8988T (cell line): ENCODE results near the gene AKT3.
"Not testable (repeated sequence)": the region's sequence is repeated elsewhere in the genome, so short reads cannot be mapped to it uniquely, and the experiment has no call there.

Experiments
- DNase-seq: peaks from one replicate; pipeline ENCODE4 v3.0.0; 2011

Gene AKT3

GRCh38 chr1:243850202-243850451, at the start of gene AKT3:
Gene AKT3, minus strand, starts transcription at chr1:243850243. Its CDS starts 7,073 bp downstream, at chr1:243843170.
- peak; percentile 51 for DNase-seq

- DNase-seq, result no peak
These were observed 48.2 kb upstream of the AKT3 start for GRCh38 chr1:243898278-243898677.

GRCh38 chr1:243896313-243896712, 46.3 kb upstream of the AKT3 start:
- no peak for DNase-seq

GRCh38 chr1:243892456-243892855, 42.4 kb upstream of the AKT3 start:
- DNase-seq, result no peak

GRCh38 chr1:243890576-243890975, 40.5 kb upstream of the AKT3 start:
- DNase-seq, result no peak

GRCh38 chr1:243885806-243886205, 35.8 kb upstream of the AKT3 start:
- no peak for DNase-seq

- DNase-seq, result no peak
These were observed 34.6 kb upstream of the AKT3 start for GRCh38 chr1:243884603-243885002.

- no peak for DNase-seq
These were observed 33.5 kb upstream of the AKT3 start for GRCh38 chr1:243883551-243883950.

- no peak for DNase-seq
These were observed 32.2 kb upstream of the AKT3 start for GRCh38 chr1:243882276-243882675.

GRCh38 chr1:243877058-243877457, 27.0 kb upstream of the AKT3 start:
- not testable (repeated sequence) for DNase-seq

- no peak for DNase-seq
These were observed 5.7 kb upstream of the AKT3 start for GRCh38 chr1:243855616-243856318.

GRCh38 chr1:243851765-243852164, 1.7 kb upstream of the AKT3 start:
- no peak for DNase-seq

GRCh38 chr1:243851257-243851756, 1.3 kb upstream of the AKT3 start:
- no peak for DNase-seq

GRCh38 chr1:243850452-243851256, 611 bp upstream of the AKT3 start:
- peak; percentile 62 for DNase-seq

- DNase-seq, result peak; percentile 23
These were observed 432 bp downstream of the AKT3 start for GRCh38 chr1:243849421-243850201.

GRCh38 chr1:243848858-243849420, 1.1 kb downstream of the AKT3 start:
- no peak for DNase-seq

GRCh38 chr1:243848165-243848857, 1.7 kb downstream of the AKT3 start:
- DNase-seq, result no peak

GRCh38 chr1:243846761-243847160, 3.3 kb downstream of the AKT3 start:
- no peak for DNase-seq

GRCh38 chr1:243845888-243846287, 4.2 kb downstream of the AKT3 start:
- no peak for DNase-seq

- no peak for DNase-seq
These were observed 5.9 kb downstream of the AKT3 start for GRCh38 chr1:243844186-243844585.

- no peak for DNase-seq
These were observed 7.0 kb downstream of the AKT3 start for GRCh38 chr1:243842978-243843511.

- DNase-seq, result no peak
These were observed 7.9 kb downstream of the AKT3 start for GRCh38 chr1:243842161-243842560.
